ENCODE measurements around the gene SS18L1.

SS18L1 gene

DNA sequence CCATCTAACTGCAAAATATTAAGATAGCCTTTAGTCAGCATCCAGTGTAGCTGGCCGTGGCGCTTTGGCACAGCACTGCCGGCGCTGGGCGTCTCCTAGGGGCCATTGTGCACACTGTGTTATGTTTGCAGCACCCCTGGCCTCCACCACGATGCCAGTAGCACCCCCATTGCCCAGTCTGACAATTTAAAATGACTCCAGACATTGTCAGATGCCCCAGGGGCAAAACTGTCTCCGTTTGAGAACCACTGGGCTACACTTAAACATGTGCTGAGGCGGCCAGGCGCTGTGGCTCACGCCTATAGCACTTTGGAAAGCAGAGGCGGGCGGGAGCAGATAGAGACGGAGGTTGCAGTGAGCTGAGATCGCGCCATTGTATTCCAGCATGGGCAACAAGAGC lies 33.3 kb downstream of the SS18L1 start:
- TF ChIP-seq BACH2 (CRISPR knock-in tag; IDR thresholded peaks at IDR 0.05; ENCODE audit: borderline replicate concordance) = no peak
- TF ChIP-seq RARB (CRISPR knock-in tag; IDR thresholded peaks at IDR 0.05) = no peak
- TF ChIP-seq CSDC2 (CRISPR knock-in tag; IDR thresholded peaks at IDR 0.05) = no peak
- TF ChIP-seq ZNF565 (CRISPR knock-in tag; conservative IDR thresholded peaks at IDR 0.05; ENCODE audit: low read depth) = no peak
- TF ChIP-seq TCF4 (CRISPR knock-in tag; IDR thresholded peaks at IDR 0.05; ENCODE audit: borderline replicate concordance) = no peak
- TF ChIP-seq ARNTL (CRISPR knock-in tag; IDR thresholded peaks at IDR 0.05; ENCODE audit: borderline replicate concordance, low read depth) = no peak
- no peak for TF ChIP-seq ISL1 (CRISPR knock-in tag; IDR thresholded peaks at IDR 0.05)
- no peak for TF ChIP-seq GLIS3 (CRISPR knock-in tag; IDR thresholded peaks at IDR 0.05)
- ATAC-seq = no peak; the same call in 2 of the 3 replicates

- TF ChIP-seq TOX (CRISPR knock-in tag; IDR thresholded peaks at IDR 0.05; ENCODE audit: borderline replicate concordance) (no peak), BACH2 (CRISPR knock-in tag; IDR thresholded peaks at IDR 0.05; ENCODE audit: borderline replicate concordance) (no peak), TCF4 (CRISPR knock-in tag; IDR thresholded peaks at IDR 0.05; ENCODE audit: borderline replicate concordance) (0 out of 2 replicates have a peak, but pooled peaks have one; percentile 13), ESRRG (CRISPR knock-in tag; IDR thresholded peaks at IDR 0.05) (no peak)
- ATAC-seq = no peak; the same call in 2 of the 3 replicates
Measured at GRCh38 chr20:62177307-62177706, 33.7 kb downstream of the SS18L1 start.

DNA sequence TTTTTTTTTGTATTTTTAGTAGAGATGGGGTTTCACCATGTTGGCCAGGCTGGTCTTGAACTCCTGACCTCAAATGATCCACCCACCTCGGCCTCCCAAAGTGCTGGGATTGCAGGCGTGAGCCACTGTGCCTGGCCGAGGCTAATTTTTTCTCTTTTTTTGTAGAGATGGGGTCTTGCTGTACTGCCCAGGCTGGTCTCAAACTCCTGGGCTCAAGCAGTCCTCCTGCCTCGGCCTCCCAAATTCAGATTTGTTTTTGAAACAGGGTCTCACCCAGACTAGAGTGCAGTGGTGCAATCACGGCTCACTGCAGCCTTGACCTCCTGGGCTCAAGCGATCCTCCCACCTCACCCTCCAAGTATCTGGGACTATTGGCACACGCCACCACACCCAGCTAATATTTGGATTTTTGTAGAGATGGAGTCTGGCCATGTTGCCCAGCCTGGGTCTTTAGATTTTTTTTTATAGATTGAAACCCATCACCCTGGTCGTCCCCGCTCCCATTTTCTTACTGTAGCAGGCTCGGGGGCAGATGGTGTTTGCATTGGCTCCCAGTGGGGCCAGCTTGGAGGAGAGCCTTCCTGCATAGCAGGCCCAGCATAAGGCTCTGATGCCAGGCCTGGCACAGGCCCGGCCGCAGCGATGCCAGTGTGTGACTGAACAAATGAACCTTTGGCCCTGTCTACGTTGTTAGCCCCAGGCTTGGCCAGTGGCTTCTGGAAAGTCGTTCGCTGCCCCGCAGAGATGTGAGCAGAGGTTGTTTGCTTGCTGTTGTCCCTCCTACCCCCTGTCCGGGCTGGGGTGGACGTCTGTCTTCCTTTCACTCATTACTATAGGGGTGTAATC lies 35.0 kb downstream of the SS18L1 start:
- no peak for ATAC-seq
- TF ChIP-seq ZNF8 (CRISPR knock-in tag; IDR thresholded peaks at IDR 0.05) = no peak
- TF ChIP-seq GLIS3 (CRISPR knock-in tag; IDR thresholded peaks at IDR 0.05) = no peak
- no peak for TF ChIP-seq ZFP30 (CRISPR knock-in tag; IDR thresholded peaks at IDR 0.05)
- TF ChIP-seq, protein P1, sequence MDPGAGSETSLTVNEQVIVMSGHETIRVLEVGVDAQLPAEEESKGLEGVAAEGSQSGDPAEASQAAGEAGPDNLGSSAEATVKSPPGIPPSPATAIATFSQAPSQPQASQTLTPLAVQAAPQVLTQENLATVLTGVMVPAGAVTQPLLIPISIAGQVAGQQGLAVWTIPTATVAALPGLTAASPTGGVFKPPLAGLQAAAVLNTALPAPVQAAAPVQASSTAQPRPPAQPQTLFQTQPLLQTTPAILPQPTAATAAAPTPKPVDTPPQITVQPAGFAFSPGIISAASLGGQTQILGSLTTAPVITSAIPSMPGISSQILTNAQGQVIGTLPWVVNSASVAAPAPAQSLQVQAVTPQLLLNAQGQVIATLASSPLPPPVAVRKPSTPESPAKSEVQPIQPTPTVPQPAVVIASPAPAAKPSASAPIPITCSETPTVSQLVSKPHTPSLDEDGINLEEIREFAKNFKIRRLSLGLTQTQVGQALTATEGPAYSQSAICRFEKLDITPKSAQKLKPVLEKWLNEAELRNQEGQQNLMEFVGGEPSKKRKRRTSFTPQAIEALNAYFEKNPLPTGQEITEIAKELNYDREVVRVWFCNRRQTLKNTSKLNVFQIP (CRISPR knock-in tag; IDR thresholded peaks at IDR 0.05; ENCODE audit: borderline replicate concordance, low read depth) = no peak
- TF ChIP-seq, protein P2, sequence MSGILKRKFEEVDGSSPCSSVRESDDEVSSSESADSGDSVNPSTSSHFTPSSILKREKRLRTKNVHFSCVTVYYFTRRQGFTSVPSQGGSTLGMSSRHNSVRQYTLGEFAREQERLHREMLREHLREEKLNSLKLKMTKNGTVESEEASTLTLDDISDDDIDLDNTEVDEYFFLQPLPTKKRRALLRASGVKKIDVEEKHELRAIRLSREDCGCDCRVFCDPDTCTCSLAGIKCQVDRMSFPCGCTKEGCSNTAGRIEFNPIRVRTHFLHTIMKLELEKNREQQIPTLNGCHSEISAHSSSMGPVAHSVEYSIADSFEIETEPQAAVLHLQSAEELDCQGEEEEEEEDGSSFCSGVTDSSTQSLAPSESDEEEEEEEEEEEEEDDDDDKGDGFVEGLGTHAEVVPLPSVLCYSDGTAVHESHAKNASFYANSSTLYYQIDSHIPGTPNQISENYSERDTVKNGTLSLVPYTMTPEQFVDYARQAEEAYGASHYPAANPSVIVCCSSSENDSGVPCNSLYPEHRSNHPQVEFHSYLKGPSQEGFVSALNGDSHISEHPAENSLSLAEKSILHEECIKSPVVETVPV (CRISPR knock-in tag; IDR thresholded peaks at IDR 0.05) = no peak
- TF ChIP-seq ZNF70 (CRISPR knock-in tag; IDR thresholded peaks at IDR 0.05) = no peak
- TF ChIP-seq ISL1 (CRISPR knock-in tag; IDR thresholded peaks at IDR 0.05) = no peak
- no peak for TF ChIP-seq ZC3H10 (CRISPR knock-in tag; IDR thresholded peaks at IDR 0.05)
- no peak for TF ChIP-seq TCF4 (CRISPR knock-in tag; IDR thresholded peaks at IDR 0.05; ENCODE audit: borderline replicate concordance)

GRCh38 chr20:62179162-62179504 lies 35.6 kb downstream of the SS18L1 start:
- no peak for ATAC-seq
- TF ChIP-seq ZFP3 (CRISPR knock-in tag; IDR thresholded peaks at IDR 0.05) (no peak), RARB (CRISPR knock-in tag; IDR thresholded peaks at IDR 0.05) (no peak), PPARA (CRISPR knock-in tag; IDR thresholded peaks at IDR 0.05; ENCODE audit: borderline replicate concordance) (no peak), CSDC2 (CRISPR knock-in tag; IDR thresholded peaks at IDR 0.05) (no peak), GLIS3 (CRISPR knock-in tag; IDR thresholded peaks at IDR 0.05) (no peak), ZC3H10 (CRISPR knock-in tag; IDR thresholded peaks at IDR 0.05) (no peak), PATZ1 (CRISPR knock-in tag; IDR thresholded peaks at IDR 0.05; ENCODE audit: borderline replicate concordance) (no peak), OSR1 (CRISPR knock-in tag; IDR thresholded peaks at IDR 0.05) (no peak), ZFP30 (CRISPR knock-in tag; IDR thresholded peaks at IDR 0.05) (no peak), TSHZ2 (CRISPR knock-in tag; IDR thresholded peaks at IDR 0.05) (no peak), TCF4 (CRISPR knock-in tag; IDR thresholded peaks at IDR 0.05; ENCODE audit: borderline replicate concordance) (no peak), ZNF565 (CRISPR knock-in tag; conservative IDR thresholded peaks at IDR 0.05; ENCODE audit: low read depth) (no peak), ISL1 (CRISPR knock-in tag; IDR thresholded peaks at IDR 0.05) (no peak)
- TF ChIP-seq, protein P2 (CRISPR knock-in tag; IDR thresholded peaks at IDR 0.05) = no peak
- TF ChIP-seq, protein P1 (CRISPR knock-in tag; IDR thresholded peaks at IDR 0.05; ENCODE audit: borderline replicate concordance, low read depth) = no peak
- TF ChIP-seq, protein P3, sequence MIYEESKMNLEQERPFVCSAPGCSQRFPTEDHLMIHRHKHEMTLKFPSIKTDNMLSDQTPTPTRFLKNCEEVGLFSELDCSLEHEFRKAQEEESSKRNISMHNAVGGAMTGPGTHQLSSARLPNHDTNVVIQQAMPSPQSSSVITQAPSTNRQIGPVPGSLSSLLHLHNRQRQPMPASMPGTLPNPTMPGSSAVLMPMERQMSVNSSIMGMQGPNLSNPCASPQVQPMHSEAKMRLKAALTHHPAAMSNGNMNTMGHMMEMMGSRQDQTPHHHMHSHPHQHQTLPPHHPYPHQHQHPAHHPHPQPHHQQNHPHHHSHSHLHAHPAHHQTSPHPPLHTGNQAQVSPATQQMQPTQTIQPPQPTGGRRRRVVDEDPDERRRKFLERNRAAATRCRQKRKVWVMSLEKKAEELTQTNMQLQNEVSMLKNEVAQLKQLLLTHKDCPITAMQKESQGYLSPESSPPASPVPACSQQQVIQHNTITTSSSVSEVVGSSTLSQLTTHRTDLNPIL (CRISPR knock-in tag; IDR thresholded peaks at IDR 0.05; ENCODE audit: low read depth) = no peak

All from SK-N-SH treated with all-trans-retinoic acid at 6 μM for 48 hours (cell line).